ENCODE measurements around the gene TF.

Gene TF

DNA sequence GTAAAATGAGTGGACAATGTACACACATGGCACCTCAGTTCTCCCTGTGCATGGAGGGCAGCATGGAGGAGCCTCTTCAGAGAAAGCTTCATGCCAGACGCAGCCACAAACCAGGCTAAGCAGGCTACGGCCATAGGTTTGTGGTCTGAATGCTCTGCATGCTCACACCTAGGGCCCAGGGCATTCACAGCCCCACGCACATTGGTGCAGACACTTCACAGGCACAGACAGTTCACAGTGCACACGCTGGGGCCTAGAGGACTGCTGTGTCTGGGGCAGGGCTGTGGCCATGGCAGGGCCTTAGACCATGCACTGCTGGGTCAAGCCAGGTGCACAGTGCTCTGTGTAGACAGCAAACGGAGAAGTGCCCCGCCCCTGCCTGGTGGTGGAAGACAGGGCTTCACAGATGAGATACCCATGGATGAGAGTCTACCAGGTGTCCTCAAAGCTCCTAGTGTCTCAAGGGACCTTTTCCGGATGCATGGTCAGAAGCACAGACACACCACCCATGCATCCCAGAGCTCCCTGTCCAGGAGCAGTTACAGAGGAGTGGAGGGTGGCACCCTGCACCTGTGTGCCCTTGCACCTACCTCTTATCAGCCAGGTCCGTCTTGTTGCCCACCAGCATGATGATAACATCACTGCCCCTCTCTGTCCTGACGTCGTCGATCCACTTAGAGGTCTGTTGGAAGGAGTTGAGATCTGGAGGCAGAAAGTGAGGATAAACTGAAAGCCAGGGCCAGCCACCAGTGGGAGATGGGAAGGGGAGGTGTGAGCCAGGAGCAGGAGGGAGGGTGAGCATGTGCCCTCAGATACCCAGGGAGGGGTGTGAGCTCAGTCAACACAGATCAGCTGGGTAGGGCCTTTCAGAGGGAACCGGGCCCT is 93.0 kb downstream of the TF start:
- no peak overlapping the region for H3K27ac ChIP-seq
- H3K4me3 ChIP-seq: no peak overlapping the region
- TF ChIP-seq, protein P1, sequence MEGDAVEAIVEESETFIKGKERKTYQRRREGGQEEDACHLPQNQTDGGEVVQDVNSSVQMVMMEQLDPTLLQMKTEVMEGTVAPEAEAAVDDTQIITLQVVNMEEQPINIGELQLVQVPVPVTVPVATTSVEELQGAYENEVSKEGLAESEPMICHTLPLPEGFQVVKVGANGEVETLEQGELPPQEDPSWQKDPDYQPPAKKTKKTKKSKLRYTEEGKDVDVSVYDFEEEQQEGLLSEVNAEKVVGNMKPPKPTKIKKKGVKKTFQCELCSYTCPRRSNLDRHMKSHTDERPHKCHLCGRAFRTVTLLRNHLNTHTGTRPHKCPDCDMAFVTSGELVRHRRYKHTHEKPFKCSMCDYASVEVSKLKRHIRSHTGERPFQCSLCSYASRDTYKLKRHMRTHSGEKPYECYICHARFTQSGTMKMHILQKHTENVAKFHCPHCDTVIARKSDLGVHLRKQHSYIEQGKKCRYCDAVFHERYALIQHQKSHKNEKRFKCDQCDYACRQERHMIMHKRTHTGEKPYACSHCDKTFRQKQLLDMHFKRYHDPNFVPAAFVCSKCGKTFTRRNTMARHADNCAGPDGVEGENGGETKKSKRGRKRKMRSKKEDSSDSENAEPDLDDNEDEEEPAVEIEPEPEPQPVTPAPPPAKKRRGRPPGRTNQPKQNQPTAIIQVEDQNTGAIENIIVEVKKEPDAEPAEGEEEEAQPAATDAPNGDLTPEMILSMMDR (IDR thresholded peaks at IDR 0.05): no peak
- DNase-seq (ENCODE audit: low spot score): peak; percentile 43

DNA sequence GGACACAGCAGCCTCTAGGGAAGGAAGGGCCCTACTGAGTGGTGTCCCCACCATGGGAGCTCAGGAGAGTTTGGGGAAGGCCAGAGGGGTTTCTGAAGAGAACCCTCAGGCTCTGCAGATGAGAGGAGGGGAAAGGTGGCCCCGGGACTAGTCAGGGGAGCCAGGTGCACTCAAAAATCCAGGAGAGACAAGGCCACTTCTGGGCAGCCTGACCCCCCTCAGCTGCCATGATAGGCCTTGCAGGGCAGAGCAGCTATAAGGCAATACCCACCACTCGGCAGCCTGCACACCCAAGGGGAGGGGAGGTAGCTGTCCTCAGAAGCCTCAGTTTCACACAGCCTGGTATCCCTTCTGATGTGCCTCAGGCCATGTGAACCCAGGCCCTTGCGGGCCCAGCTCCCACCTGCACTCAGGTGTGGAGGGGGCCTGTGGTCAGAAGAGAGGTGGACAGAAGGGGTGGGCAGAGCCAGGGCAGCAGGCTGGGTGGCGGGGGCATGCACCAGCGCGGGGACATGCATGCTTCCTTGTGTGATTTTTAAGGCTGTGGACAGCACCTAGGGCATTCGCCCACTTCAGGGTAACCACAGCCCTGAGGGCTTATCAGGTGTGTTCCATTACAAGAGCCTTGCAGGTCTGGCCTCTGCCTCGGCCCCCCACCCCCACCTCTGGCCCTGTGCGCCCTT is 94.0 kb downstream of the TF start:
- H3K4me3 ChIP-seq: no peak overlapping the region
- H3K27ac ChIP-seq: no peak overlapping the region
- peak; percentile 40 for DNase-seq (ENCODE audit: low spot score)
- TF ChIP-seq, protein P1 (IDR thresholded peaks at IDR 0.05): no peak

DNA sequence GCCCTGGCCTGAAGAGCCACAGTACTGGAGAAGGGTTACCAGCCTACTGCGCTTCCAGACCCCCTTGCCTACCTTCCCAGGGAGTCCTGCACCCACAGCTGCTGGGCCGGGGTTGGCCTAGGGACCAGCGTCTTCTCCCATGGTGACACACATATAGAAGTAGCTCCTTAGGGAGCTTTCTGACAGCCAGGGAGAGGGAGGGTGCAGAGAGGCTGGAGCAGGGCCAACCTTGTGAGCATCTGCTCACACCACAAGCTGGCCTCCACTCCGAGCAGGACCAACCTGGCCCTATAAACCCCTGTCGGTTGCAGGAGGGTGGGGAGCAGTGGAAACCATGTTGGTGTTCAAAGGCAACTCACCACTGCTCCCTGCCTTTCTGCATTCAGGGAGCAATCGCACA is 94.6 kb downstream of the TF start:
- Histone ChIP-seq H3K4me3 (no peak overlapping the region), H3K27ac (no peak overlapping the region)
- TF ChIP-seq, protein P1 (IDR thresholded peaks at IDR 0.05): no peak
- DNase-seq (ENCODE audit: low spot score): no peak

- TF ChIP-seq, protein P1 (IDR thresholded peaks at IDR 0.05): no peak
- H3K4me3 ChIP-seq: no peak overlapping the region
- no peak for DNase-seq (ENCODE audit: low spot score)
- no peak overlapping the region for H3K27ac ChIP-seq
Observed at GRCh38 chr3:133841196-133841595, 95.0 kb downstream of the TF start.

- TF ChIP-seq, protein P1 (IDR thresholded peaks at IDR 0.05): no peak
- DNase-seq (ENCODE audit: low spot score): no peak
- H3K4me3 ChIP-seq: no peak overlapping the region
- no peak overlapping the region for H3K27ac ChIP-seq
Observed at GRCh38 chr3:133842158-133842557, 96.0 kb downstream of the TF start.

DNA sequence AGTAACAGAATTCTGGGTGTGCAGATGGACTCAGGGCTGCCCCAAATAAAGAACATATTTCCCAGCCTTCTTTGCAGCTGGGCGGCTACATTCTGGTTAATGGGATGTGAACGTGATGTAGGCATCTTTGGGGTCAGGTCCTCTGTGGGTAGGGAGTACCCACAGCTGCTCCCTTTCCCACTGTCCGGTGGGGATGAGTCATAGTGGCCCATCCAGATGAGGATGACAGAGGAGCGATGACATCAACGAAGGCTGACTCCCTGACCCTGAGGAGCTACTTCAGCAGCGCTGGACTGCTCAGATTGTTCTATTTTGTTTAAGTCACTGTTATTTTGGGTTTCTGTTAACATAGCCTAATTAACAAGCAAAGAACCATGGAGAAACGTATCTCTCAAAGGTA is 97.4 kb downstream of the TF start:
- Histone ChIP-seq H3K27ac (no peak overlapping the region), H3K4me3 (no peak overlapping the region)
- no peak for DNase-seq (ENCODE audit: low spot score)
- TF ChIP-seq, protein P1 (IDR thresholded peaks at IDR 0.05): no peak
